GM18873 (cell line): ENCODE results near the gene SP9.

ENCODE experiments used
- ATAC-seq: cut with Tn5 transposase; IDR thresholded peaks from one replicate; pipeline ENCODE4 v1.9.1; 2021; ENCODE audit warnings: mild to moderate bottlenecking, moderate library complexity, moderate number of reproducible peaks; ENCODE audit not compliant: unreplicated experiment, low FRiP score

The SP9 gene

GRCh38 chr2:174333017-174333371 is 1.8 kb upstream of the SP9 start:
- ATAC-seq = no peak

- no peak for ATAC-seq
Observed at GRCh38 chr2:174333372-174334277, 1.1 kb upstream of the SP9 start.

- ATAC-seq = no peak
Observed at GRCh38 chr2:174334278-174334715, 457 bp upstream of the SP9 start.

- no peak for ATAC-seq
Observed at GRCh38 chr2:174335254-174335987, 667 bp downstream of the SP9 start.

GRCh38 chr2:174335988-174336500 is 1.3 kb downstream of the SP9 start:
- no peak for ATAC-seq

- ATAC-seq = no peak
Observed at GRCh38 chr2:174336501-174337336, 2.0 kb downstream of the SP9 start.

- no peak for ATAC-seq
Observed at GRCh38 chr2:174337337-174338146, 2.8 kb downstream of the SP9 start.

GRCh38 chr2:174338147-174338605 is 3.4 kb downstream of the SP9 start:
- no peak for ATAC-seq

GRCh38 chr2:174338671-174339560 is 4.2 kb downstream of the SP9 start:
- no peak for ATAC-seq

- no peak for ATAC-seq
Observed at GRCh38 chr2:174339561-174340399, 5.0 kb downstream of the SP9 start.

- ATAC-seq = no peak
Observed at GRCh38 chr2:174340400-174341292, 5.9 kb downstream of the SP9 start.

- no peak for ATAC-seq
Observed at GRCh38 chr2:174341293-174341994, 6.7 kb downstream of the SP9 start.

GRCh38 chr2:174341995-174342685 is 7.4 kb downstream of the SP9 start:
- ATAC-seq = no peak

- ATAC-seq = no peak
Observed at GRCh38 chr2:174342686-174343342, 8.1 kb downstream of the SP9 start.

GRCh38 chr2:174343343-174343622 is 8.5 kb downstream of the SP9 start:
- no peak for ATAC-seq
